SK-N-SH (cell line): ENCODE data around the gene AFF1. TPM values are rescaled to one million over a fixed set of nuclear protein-coding genes. Genes with fewer than 3 reads are reported as not detected.

Experiments used
- CTCF ChIA-PET: fragments of 300-600, 350-600 bp; formaldehyde crosslinking; extraction: SDS; loops from one replicate; lab custom pipeline; 2021; lab: Yijun Ruan, JAX
- POLR2A ChIA-PET: fragments of 350-600 bp; sonication (Branson Sonifier 250); formaldehyde crosslinking; extraction: SDS; loops from one replicate; lab custom pipeline; 2020; ENCODE audit warnings: antibody characterized with exemption, inconsistent platforms; lab: Yijun Ruan, JAX
- DNase-seq: peaks from one replicate; pipeline ENCODE4 v3.0.0; 2012
- H2AFZ ChIP-seq: fragments of 200-600 bp; sonication (generic); 2 replicates; pipeline ENCODE4 v1.8.1; 2016; ENCODE audit warnings: antibody characterized with exemption, mild to moderate bottlenecking, low read depth
- H3F3A ChIP-seq: fragments of 200-600 bp; sonication (generic); replicated peaks from 2 replicates; pipeline ENCODE3; 2016; ENCODE audit warnings: antibody characterized with exemption, mild to moderate bottlenecking; ENCODE audit not compliant: insufficient read depth
- H3K27ac ChIP-seq, 2 experiments: fragments of 200-500 bp in 1 of 2; fragments of 200-600 bp in 1 of 2; sonication (Bioruptor generic) in 1 of 2; sonication (generic), shearing (Covaris generic) in 1 of 2; 2 replicates each; pipeline versions ENCODE4 v1.5.1 to v1.6.1; 2014 to 2016; ENCODE audit warnings: low read depth in 2 of 2, inconsistent platforms in 1 of 2, low read length in 1 of 2, mild to moderate bottlenecking in 1 of 2, mixed read lengths in 1 of 2
- H3K27me3 ChIP-seq: fragments of 200-600 bp; sonication (generic), shearing (Covaris generic); 2 replicates; pipeline ENCODE4 v1.6.1; 2016; ENCODE audit warnings: mixed run types; ENCODE audit not compliant: insufficient read depth
- H3K36me3 ChIP-seq, 2 experiments: fragments of 200-500 bp in 1 of 2; fragments of 200-600 bp in 1 of 2; sonication (Bioruptor generic) in 1 of 2; sonication (generic) in 1 of 2; replicated peaks in 1 of 2; 2 replicates each; pipeline versions ENCODE3 to v1.5.1; 2014 to 2016; ENCODE audit warnings: low read length in 1 of 2, mild to moderate bottlenecking in 1 of 2; ENCODE audit not compliant: insufficient read depth in 2 of 2, control insufficient read depth in 1 of 2
- H3K4me1 ChIP-seq, 2 experiments: fragments of 200-500 bp in 1 of 2; fragments of 200-600 bp in 1 of 2; sonication (Bioruptor generic) in 1 of 2; sonication (generic), shearing (Covaris generic) in 1 of 2; 2 replicates each; pipeline versions ENCODE4 v1.5.1 to v1.6.1; 2014 to 2016; ENCODE audit warnings: low read depth in 1 of 2, low read length in 1 of 2, mixed run types in 1 of 2; ENCODE audit not compliant: insufficient read depth in 2 of 2, control insufficient read depth in 1 of 2
- H3K4me2 ChIP-seq: fragments of 200-600 bp; sonication (generic), shearing (Covaris generic); 2 replicates; pipeline ENCODE4 v1.6.1; 2017; ENCODE audit warnings: mixed run types
- H3K4me3 ChIP-seq, 2 experiments: fragments of 200-500 bp in 1 of 2; fragments of 200-600 bp in 1 of 2; sonication (Bioruptor generic) in 1 of 2; sonication (generic), shearing (Covaris generic) in 1 of 2; 2 replicates each; pipeline versions ENCODE4 v1.5.1 to v1.8.1; 2014 to 2016; ENCODE audit warnings: low read depth in 2 of 2, inconsistent platforms in 1 of 2, low read length in 1 of 2, mild to moderate bottlenecking in 1 of 2, mixed read lengths in 1 of 2, moderate library complexity in 1 of 2
- H3K79me2 ChIP-seq: fragments of 200-600 bp; sonication (generic); 2 replicates; pipeline ENCODE4 v1.8.1; 2017; ENCODE audit warnings: mild to moderate bottlenecking; ENCODE audit not compliant: insufficient read depth
- H3K9ac ChIP-seq: fragments of 200-600 bp; sonication (generic); 2 replicates; pipeline ENCODE4 v1.6.1; 2017; ENCODE audit warnings: mixed run types
- H3K9me2 ChIP-seq: fragments of 200-600 bp; sonication (generic); 2 replicates; pipeline ENCODE4 v1.6.1; 2017; ENCODE audit warnings: mixed run types
- H3K9me3 ChIP-seq: fragments of 200-600 bp; sonication (generic); 2 replicates; pipeline ENCODE4 v1.6.1; 2017; ENCODE audit warnings: mixed run types, mild to moderate bottlenecking, moderate library complexity
- H4K20me1 ChIP-seq: fragments of 200-600 bp; sonication (generic); 2 replicates; pipeline ENCODE4 v1.6.1; 2017; ENCODE audit warnings: mild to moderate bottlenecking, mixed run types; ENCODE audit not compliant: insufficient read depth
- CHD2 ChIP-seq: fragments of 150-350 bp; IDR thresholded peaks from 2 replicates; pipeline ENCODE4 v1.6.1; 2018; ENCODE audit warnings: low read length; ENCODE audit not compliant: partially characterized antibody
- CTCF ChIP-seq: fragments of 200-600 bp; sonication (generic); IDR thresholded peaks from 2 replicates; pipeline ENCODE4 v1.6.1; 2017; ENCODE audit warnings: antibody characterized with exemption, mild to moderate bottlenecking, moderate library complexity
- ELF1 ChIP-seq: IDR thresholded peaks from 2 replicates; pipeline ENCODE4 v1.4.0; 2012
- FOSL2 ChIP-seq: IDR thresholded peaks from 2 replicates; pipeline ENCODE4 v1.4.0; 2012; ENCODE audit warnings: low read depth, mild to moderate bottlenecking, moderate library complexity, borderline replicate concordance
- FOXM1 ChIP-seq: IDR thresholded peaks from 2 replicates; pipeline ENCODE4 v1.4.0; 2012; ENCODE audit warnings: low read depth, mild to moderate bottlenecking
- GABPA ChIP-seq: IDR thresholded peaks from 2 replicates; pipeline ENCODE4 v1.4.0; 2012; ENCODE audit warnings: low read depth, mild to moderate bottlenecking
- GATA2 ChIP-seq: sonication (generic); formaldehyde crosslinking; IDR thresholded peaks from 2 replicates; pipeline ENCODE4 v1.5.0; 2020; ENCODE audit warnings: mild to moderate bottlenecking, missing genetic modification reagents
- MEF2A ChIP-seq: IDR thresholded peaks from 2 replicates; pipeline ENCODE4 v1.4.0; 2012; ENCODE audit warnings: low read depth, borderline replicate concordance
- NFIC ChIP-seq: IDR thresholded peaks from 2 replicates; pipeline ENCODE4 v1.4.0; 2012; ENCODE audit warnings: borderline replicate concordance
- PBX3 ChIP-seq: IDR thresholded peaks from 2 replicates; pipeline ENCODE4; 2012
- RFX5 ChIP-seq: IDR thresholded peaks from 2 replicates; pipeline ENCODE4 v1.6.1; 2012; ENCODE audit warnings: mild to moderate bottlenecking, improper control_type of control experiment, low read length
- SIN3A ChIP-seq: IDR thresholded peaks from 2 replicates; pipeline ENCODE4 v1.6.1; 2012; ENCODE audit warnings: low read depth, mild to moderate bottlenecking, low read length, moderate library complexity, borderline replicate concordance
- TAF1 ChIP-seq: IDR thresholded peaks from 2 replicates; pipeline ENCODE4 v1.6.1; 2012; ENCODE audit warnings: low read depth, mild to moderate bottlenecking, low read length, moderate library complexity, borderline replicate concordance
- TCF12 ChIP-seq: IDR thresholded peaks from 2 replicates; pipeline ENCODE4 v1.4.0; 2012
- USF1 ChIP-seq: IDR thresholded peaks from 2 replicates; pipeline ENCODE4 v1.4.0; 2012; ENCODE audit warnings: low read depth, borderline replicate concordance
- YY1 ChIP-seq: IDR thresholded peaks from 2 replicates; pipeline ENCODE4 v1.4.0; 2012; ENCODE audit warnings: low read depth, mild to moderate bottlenecking
- ZBTB33 ChIP-seq: IDR thresholded peaks from 2 replicates; pipeline ENCODE4 v1.4.0; 2012; ENCODE audit warnings: low read depth, borderline replicate concordance
- WGBS: methylation state at CpG from one replicate; pipeline ENCODE4 v1.1.6; 2017; ENCODE audit warnings: low lambda C conversion rate; 5-methylcytosine and 5-hydroxymethylcytosine counted together
- polyA plus RNA-seq, 3 experiments: library from polyadenylated mRNA; depleted of rRNA; stranded (reverse); fragments of >200 nt; gene quantifications; 2 replicates each; pipeline ENCODE4 v1.2.3, GENCODE V29; 2012

The AFF1 gene
- polyA plus RNA-seq, 1 of the 3 experiments (the other 2 are of a cell fraction) = 2.7 TPM

- no peak overlapping the region for H3K9ac ChIP-seq
- H3K4me2 ChIP-seq = no peak overlapping the region
- H3F3A ChIP-seq = peaks cover under 1% of the 10 kb centered on the region
- H3K36me3 ChIP-seq = no peaks in the 10 kb centered on the region
- H3K4me1 ChIP-seq = no peaks in the 10 kb centered on the region
- H3K79me2 ChIP-seq = no peaks in the 10 kb centered on the region
- ChIA-PET CTCF (interaction anchor here (3.9 to 21.7 kb wide), 2 partner anchors 20 to 404 kb away, joined by 19 to 294 read pairs; no protein-coding TSS in a partner anchor), POLR2A (no interaction called here)
- H4K20me1 ChIP-seq = no peaks in the 10 kb centered on the region
- no peak overlapping the region for H3K4me3 ChIP-seq
- no peak for DNase-seq
- TF ChIP-seq ELF1 (no peak), MEF2A (no peak), NFIC (no peak), SIN3A (no peak), YY1 (no peak), TCF12 (no peak), FOXM1 (no peak)
- TF ChIP-seq, all 33 proteins: peak for 0
- Histone ChIP-seq H3K9me3 (no peaks in the 10 kb centered on the region), H3K27ac (no peak overlapping the region), H3K9me2 (no peaks in the 10 kb centered on the region), H3K27me3 (no peaks in the 10 kb centered on the region), H2AFZ (no peak overlapping the region)
- 77% methylated on average over 3 of the region's 3 CpGs for WGBS
These were observed 32.9 kb upstream of the AFF1 start for GRCh38 chr4:86901864-86902263.

- TF ChIP-seq FOXM1 (no peak), FOSL2 (no peak), GABPA (no peak), USF1 (no peak), MEF2A (no peak), PBX3 (no peak), TCF12 (no peak), RFX5 (no peak), ZBTB33 (no peak), NFIC (no peak), CHD2 (no peak), CTCF (no peak), TAF1 (no peak), GATA2 (no peak)
- Histone ChIP-seq H3K9ac (no peak overlapping the region), H3K4me1 (no peaks in the 10 kb centered on the region), H3K9me2 (no peaks in the 10 kb centered on the region), H2AFZ (peak overlapping the region; percentile 82), H3K4me3 (no peak overlapping the region), H4K20me1 (no peaks in the 10 kb centered on the region), H3K36me3 (no peaks in the 10 kb centered on the region), H3K9me3 (no peaks in the 10 kb centered on the region), H3K79me2 (no peaks in the 10 kb centered on the region), H3K27me3 (no peaks in the 10 kb centered on the region), H3K4me2 (no peak overlapping the region; the same call in 1 of the 2 replicates), H3K27ac (no peak overlapping the region), H3F3A (no peaks in the 10 kb centered on the region)
- POLR2A ChIA-PET = no interaction called here
- CTCF ChIA-PET = interaction anchor here (1.0 to 21.7 kb wide), 3 partner anchors 13 to 410 kb away, joined by 5 to 294 read pairs (median 20); no protein-coding TSS in a partner anchor
- no peak for DNase-seq
- 41% methylated on average over 2 of the region's 2 CpGs for WGBS
These were observed 26.6 kb upstream of the AFF1 start for GRCh38 chr4:86908251-86908657.
